MCF 10A (cell line): ENCODE results near the gene ANKH. TPM values are rescaled to one million over a fixed set of nuclear protein-coding genes. Genes with fewer than 3 reads are reported as not detected.
"Not testable (repeated sequence)": the region's sequence is repeated elsewhere in the genome, so short reads cannot be mapped to it uniquely, and the experiment has no call there.

Source experiments
- BruUV-seq: library from RNA; stranded (reverse); fragments of 400-500 nt; replicated peaks from 2 replicates; lab custom pipeline; 2021; lab: Mats Ljungman, UMichigan
- CTCF ChIA-PET: fragments of 300-600 bp; sonication (Branson Sonifier 250); formaldehyde crosslinking; extraction: SDS; loops from one replicate; lab custom pipeline; 2021; ENCODE audit warnings: antibody characterized with exemption, inconsistent platforms; lab: Yijun Ruan, JAX
- POLR2A ChIA-PET: fragments of 300-600, 350-650 bp; sonication (Branson Sonifier 250); formaldehyde crosslinking; extraction: SDS; loops from one replicate; lab custom pipeline; 2020; ENCODE audit warnings: antibody characterized with exemption, inconsistent platforms; lab: Yijun Ruan, JAX
- DNase-seq: peaks from one replicate; pipeline ENCODE4 v3.0.0-alpha.2; 2018; ENCODE audit not compliant: unreplicated experiment
- H3K27ac Mint-ChIP-seq: one replicate; pipeline ENCODE4 v1.8.0; 2022; ENCODE audit warnings: mild to moderate bottlenecking, low read depth, mixed read lengths; ENCODE audit not compliant: unreplicated experiment
- H3K27me3 Mint-ChIP-seq: one replicate; pipeline ENCODE4 v1.8.0; 2022; ENCODE audit warnings: mixed read lengths; ENCODE audit not compliant: insufficient read depth, unreplicated experiment
- H3K36me3 Mint-ChIP-seq: one replicate; pipeline ENCODE4 v1.8.0; 2022; ENCODE audit warnings: mild to moderate bottlenecking, moderate library complexity, mixed read lengths; ENCODE audit not compliant: insufficient read depth, unreplicated experiment
- H3K4me1 Mint-ChIP-seq: one replicate; pipeline ENCODE4 v1.8.0; 2022; ENCODE audit warnings: mixed read lengths; ENCODE audit not compliant: insufficient read depth, unreplicated experiment
- H3K4me3 Mint-ChIP-seq: one replicate; pipeline ENCODE4 v1.8.0; 2022; ENCODE audit warnings: mild to moderate bottlenecking, moderate library complexity, mixed read lengths; ENCODE audit not compliant: unreplicated experiment
- H3K9me3 Mint-ChIP-seq: one replicate; pipeline ENCODE4 v1.8.0; 2022; ENCODE audit warnings: mixed read lengths; ENCODE audit not compliant: unreplicated experiment
- intact Hi-C: fragments of 100-400 bp; cut with micrococcal nuclease; formaldehyde crosslinking; loops from 2 replicates; pipeline ENCODE4 v1.14.1; 2022
- total RNA-seq: library from RNA; stranded (reverse); gene quantifications from 2 replicates; pipeline ENCODE4 v1.2.3, GENCODE V29; 2022
- TF ChIP-seq, protein P1 (sequence below): fragments of 200-600 bp; IDR thresholded peaks from one replicate; pipeline ENCODE4 v1.8.0; 2022; ENCODE audit warnings: antibody characterized with exemption, mild to moderate bottlenecking; ENCODE audit not compliant: unreplicated experiment

Gene ANKH
- total RNA-seq, 1 experiment from 2014 or later = 65.7 TPM

DNA sequence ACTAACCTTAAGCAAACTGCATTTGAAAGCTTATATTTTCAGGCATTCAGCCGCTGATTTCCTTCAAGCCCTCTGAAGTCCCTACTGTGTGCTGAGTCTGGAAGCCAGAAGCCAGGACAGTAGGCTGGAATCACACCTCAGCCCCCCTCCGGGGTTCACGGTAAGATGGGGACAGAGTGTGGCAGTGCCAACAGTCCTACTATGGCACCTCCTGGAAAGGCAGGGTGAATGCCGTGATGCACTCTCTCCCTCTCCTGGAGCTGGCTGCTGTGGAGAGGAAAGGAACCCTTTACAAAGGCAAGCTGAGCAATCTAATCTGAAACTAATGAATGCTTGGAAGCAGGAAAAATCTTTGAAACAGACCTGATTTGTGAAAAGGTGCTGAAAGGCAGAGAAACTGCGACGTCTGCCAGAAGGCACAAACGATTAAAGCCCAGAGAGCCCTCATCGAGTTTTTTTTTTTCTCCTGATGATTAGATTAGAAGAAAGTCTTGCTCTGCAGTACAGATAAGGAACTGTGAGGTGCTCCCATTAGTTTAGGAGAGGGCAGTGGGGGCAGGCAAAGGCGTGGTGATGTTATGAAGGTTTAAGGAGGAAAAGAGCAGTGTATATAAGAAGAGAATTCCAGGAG lies 21.0 kb downstream of the ANKH start:
- ChIA-PET POLR2A (interaction anchor here (1.1 to 2.3 kb wide), 2 partner anchors 10 kb away, joined by 3 to 9 read pairs; no protein-coding TSS in a partner anchor), CTCF (no interaction called here)
- Mint-ChIP-seq H3K27me3 (no peaks in the 10 kb centered on the region), H3K9me3 (no peaks in the 10 kb centered on the region), H3K4me3 (no peak overlapping the region), H3K36me3 (no peaks in the 10 kb centered on the region), H3K27ac (no peak overlapping the region), H3K4me1 (peaks cover 23% of the 10 kb centered on the region)
- BruUV-seq = no TSS peak
- TF ChIP-seq, protein P1, sequence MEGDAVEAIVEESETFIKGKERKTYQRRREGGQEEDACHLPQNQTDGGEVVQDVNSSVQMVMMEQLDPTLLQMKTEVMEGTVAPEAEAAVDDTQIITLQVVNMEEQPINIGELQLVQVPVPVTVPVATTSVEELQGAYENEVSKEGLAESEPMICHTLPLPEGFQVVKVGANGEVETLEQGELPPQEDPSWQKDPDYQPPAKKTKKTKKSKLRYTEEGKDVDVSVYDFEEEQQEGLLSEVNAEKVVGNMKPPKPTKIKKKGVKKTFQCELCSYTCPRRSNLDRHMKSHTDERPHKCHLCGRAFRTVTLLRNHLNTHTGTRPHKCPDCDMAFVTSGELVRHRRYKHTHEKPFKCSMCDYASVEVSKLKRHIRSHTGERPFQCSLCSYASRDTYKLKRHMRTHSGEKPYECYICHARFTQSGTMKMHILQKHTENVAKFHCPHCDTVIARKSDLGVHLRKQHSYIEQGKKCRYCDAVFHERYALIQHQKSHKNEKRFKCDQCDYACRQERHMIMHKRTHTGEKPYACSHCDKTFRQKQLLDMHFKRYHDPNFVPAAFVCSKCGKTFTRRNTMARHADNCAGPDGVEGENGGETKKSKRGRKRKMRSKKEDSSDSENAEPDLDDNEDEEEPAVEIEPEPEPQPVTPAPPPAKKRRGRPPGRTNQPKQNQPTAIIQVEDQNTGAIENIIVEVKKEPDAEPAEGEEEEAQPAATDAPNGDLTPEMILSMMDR = no peak
- DNase-seq = no peak
- intact Hi-C loops = no loop called here

- peak; percentile 9 for DNase-seq
- Mint-ChIP-seq H3K27ac (no peak overlapping the region), H3K4me1 (peaks cover 23% of the 10 kb centered on the region), H3K4me3 (no peak overlapping the region), H3K9me3 (no peaks in the 10 kb centered on the region), H3K36me3 (no peaks in the 10 kb centered on the region), H3K27me3 (no peaks in the 10 kb centered on the region)
- no TSS peak for BruUV-seq
- intact Hi-C loops = no loop called here
- CTCF ChIA-PET = interaction anchor here (1.3 to 1.6 kb wide), 2 partner anchors 17 to 18 kb away, joined by 3 to 8 read pairs; no protein-coding TSS in a partner anchor
- POLR2A ChIA-PET = interaction anchor here (1.1 to 2.3 kb wide), 2 partner anchors 9 to 10 kb away, joined by 3 to 9 read pairs; no protein-coding TSS in a partner anchor
- TF ChIP-seq, protein P1 = no peak
Observed at GRCh38 chr5:14849516-14850294, 21.9 kb downstream of the ANKH start.

GRCh38 chr5:14848942-14849341 lies 22.6 kb downstream of the ANKH start:
- H3K36me3 Mint-ChIP-seq, intact Hi-C loops, DNase-seq, H3K4me3 Mint-ChIP-seq, BruUV-seq, H3K27me3 Mint-ChIP-seq, H3K9me3 Mint-ChIP-seq, H3K27ac Mint-ChIP-seq, POLR2A ChIA-PET: not testable (repeated sequence)
- CTCF ChIA-PET = interaction anchor here (0.6 to 1.6 kb wide), 3 partner anchors 18 to 1683 kb away, joined by 3 to 8 read pairs (median 3); no protein-coding TSS in a partner anchor
- peaks cover 23% of the 10 kb centered on the region for H3K4me1 Mint-ChIP-seq

DNA sequence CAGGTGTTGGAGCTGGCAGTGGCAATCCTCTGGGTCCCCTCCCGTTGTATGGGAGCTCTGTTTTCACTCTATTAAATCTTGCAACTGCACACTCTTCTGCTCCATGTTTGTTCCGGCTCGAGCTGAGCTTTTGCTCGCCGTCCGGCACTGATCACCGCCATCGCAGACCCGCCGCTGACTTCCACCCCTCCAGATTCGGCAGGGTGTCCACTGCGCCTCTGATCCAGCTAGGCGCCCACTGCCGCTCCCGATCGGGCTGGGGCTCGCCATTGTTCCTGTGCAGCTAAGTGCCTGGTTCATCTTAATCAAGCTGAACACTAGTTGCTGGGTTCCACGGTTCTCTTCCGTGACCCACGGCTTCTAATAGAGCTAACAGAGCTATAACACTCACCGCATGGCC lies 23.2 kb downstream of the ANKH start:
- Mint-ChIP-seq H3K27me3 (no peaks in the 10 kb centered on the region), H3K4me3 (no peak overlapping the region), H3K9me3 (no peaks in the 10 kb centered on the region), H3K27ac (no peak overlapping the region), H3K36me3 (no peaks in the 10 kb centered on the region), H3K4me1 (peaks cover 23% of the 10 kb centered on the region)
- BruUV-seq = no TSS peak
- TF ChIP-seq, protein P1 = no peak
- ChIA-PET POLR2A (no interaction called here), CTCF (interaction anchor here (0.6 to 1.6 kb wide), 4 partner anchors 18 to 1682 kb away, joined by 3 to 8 read pairs (median 3); no protein-coding TSS in a partner anchor)
- intact Hi-C loops = no loop called here
- no peak for DNase-seq
